ENCODE results near the gene EID3. TPM values are rescaled to one million over a fixed set of nuclear protein-coding genes. Genes with fewer than 3 reads are reported as not detected.

Gene EID3
- total and polyA plus RNA-seq, 2 donors (not counting 1 experiment from before 2014, with no cell fraction given), result 6.4 to 9.4 TPM

- Histone ChIP-seq H3K36me3 (replicated peaks in 1 of 2; ENCODE audit: control extremely low read depth in 1 of 2, control insufficient read depth in 1 of 2, extremely low read depth in 1 of 2, insufficient read depth in 2 of 2, low read length in 1 of 2) (peaks cover 6 to 9% of the 10 kb centered on the region in 2 experiments), H2AFZ (ENCODE audit: insufficient read depth, low read depth, low read length, poor library complexity, severe bottlenecking) (no peak overlapping the region), H3K9ac (ENCODE audit: low read length) (no peak overlapping the region), H3K27me3 (replicated peaks in 1 of 4; ENCODE audit: control extremely low read depth in 1 of 4, control insufficient read depth in 3 of 4, insufficient read depth in 4 of 4, low read length in 3 of 4) (no peaks in the 10 kb centered on the region), H4K20me1 (ENCODE audit: control insufficient read depth, insufficient read depth, low read length, poor library complexity, severe bottlenecking) (no peaks in the 10 kb centered on the region), H3K27ac (ENCODE audit: low read length in 2 of 2) (no peak overlapping the region), H3K4me1 (ENCODE audit: control insufficient read depth in 2 of 2, insufficient read depth in 2 of 2, low read length in 2 of 2) (peaks cover 25 to 29% of the 10 kb centered on the region in 2 donors), H3K79me2 (ENCODE audit: control insufficient read depth, insufficient read depth, low read length) (peaks cover 58% of the 10 kb centered on the region), H3K4me2 (replicated peaks; ENCODE audit: low read depth, low read length, poor library complexity, severe bottlenecking) (no peak overlapping the region), H3K9me3 (ENCODE audit: control extremely low read depth in 1 of 3, control insufficient read depth in 2 of 3, insufficient read depth in 1 of 3, low read length in 2 of 3) (no peaks in the 10 kb centered on the region), H3K4me3 (ENCODE audit: control extremely low read depth in 1 of 5, extremely low read depth in 1 of 5, insufficient read depth in 1 of 5, low read depth in 2 of 5, low read length in 4 of 5) (no peak overlapping the region)
- H3K27ac Mint-ChIP-seq, result no peak overlapping the region
- DNase-seq, result no peak
- no peaks in the 10 kb centered on the region for H3K9me3 Mint-ChIP-seq (ENCODE audit: insufficient read depth)
- ChIA-PET CTCF (no interaction called here), POLR2A (no interaction called here)
- H3K27me3 Mint-ChIP-seq, result no peaks in the 10 kb centered on the region
- ATAC-seq (ENCODE audit: low read depth), result no peak
- intact Hi-C loops (cut with micrococcal nuclease), result no loop called here
- no CpG with 5 or more reads among the region's 5 CpGs for WGBS (ENCODE audit: insufficient coverage)
- H3K4me3 Mint-ChIP-seq, result no peak overlapping the region
- TF ChIP-seq CTCF (IDR thresholded peaks at IDR 0.05) (no peak), EZH2 (IDR thresholded peaks at IDR 0.05; ENCODE audit: borderline replicate concordance, insufficient read depth, low read depth, low read length, poor library complexity, severe bottlenecking) (no peak)
- peaks cover 39% of the 10 kb centered on the region for H3K4me1 Mint-ChIP-seq
Observed at GRCh38 chr12:104290855-104291254, 12.7 kb upstream of the EID3 start.

GRCh38 chr12:104291867-104292524, 11.5 kb upstream of the EID3 start:
- peaks cover 68% of the 10 kb centered on the region for H3K79me2 ChIP-seq (ENCODE audit: control insufficient read depth, insufficient read depth, low read length)
- H3K36me3 ChIP-seq (replicated peaks in 1 of 2; ENCODE audit: control extremely low read depth in 1 of 2, control insufficient read depth in 1 of 2, extremely low read depth in 1 of 2, insufficient read depth in 2 of 2, low read length in 1 of 2), result peaks cover 9% of the 10 kb centered on the region in 2 experiments
- Mint-ChIP-seq H3K4me1 (peaks cover 29% of the 10 kb centered on the region), H3K9me3 (ENCODE audit: insufficient read depth) (no peaks in the 10 kb centered on the region), H3K4me3 (no peak overlapping the region), H3K27ac (no peak overlapping the region), H3K27me3 (no peaks in the 10 kb centered on the region)
- H2AFZ ChIP-seq (ENCODE audit: insufficient read depth, low read depth, low read length, poor library complexity, severe bottlenecking), result no peak overlapping the region
- H3K4me3 ChIP-seq (ENCODE audit: control extremely low read depth in 1 of 5, extremely low read depth in 1 of 5, insufficient read depth in 1 of 5, low read depth in 2 of 5, low read length in 4 of 5), result no peak overlapping the region
- no peak overlapping the region for H3K4me2 ChIP-seq (replicated peaks; ENCODE audit: low read depth, low read length, poor library complexity, severe bottlenecking)
- ATAC-seq (ENCODE audit: low read depth) (no peak), DNase-seq (no peak)
- no peak overlapping the region for H3K27ac ChIP-seq (ENCODE audit: low read length in 2 of 2)
- CTCF ChIA-PET, result interaction anchor here (0.7 kb wide), 1 partner anchor 151 kb away, joined by 3 read pairs; no protein-coding TSS in a partner anchor
- no peaks in the 10 kb centered on the region for H3K27me3 ChIP-seq (replicated peaks in 1 of 4; ENCODE audit: control extremely low read depth in 1 of 4, control insufficient read depth in 3 of 4, insufficient read depth in 4 of 4, low read length in 3 of 4)
- no peak overlapping the region for H3K9ac ChIP-seq (ENCODE audit: low read length)
- POLR2A ChIA-PET, result no interaction called here
- intact Hi-C loops (cut with micrococcal nuclease), result no loop called here
- no peaks in the 10 kb centered on the region for H3K9me3 ChIP-seq (ENCODE audit: control extremely low read depth in 1 of 3, control insufficient read depth in 2 of 3, insufficient read depth in 1 of 3, low read length in 2 of 3)
- H4K20me1 ChIP-seq (ENCODE audit: control insufficient read depth, insufficient read depth, low read length, poor library complexity, severe bottlenecking), result no peaks in the 10 kb centered on the region
- peaks cover 19 to 20% of the 10 kb centered on the region in 2 donors for H3K4me1 ChIP-seq (ENCODE audit: control insufficient read depth in 2 of 2, insufficient read depth in 2 of 2, low read length in 2 of 2)
- no peak for TF ChIP-seq CTCF (IDR thresholded peaks at IDR 0.05)
- TF ChIP-seq EZH2 (IDR thresholded peaks at IDR 0.05; ENCODE audit: borderline replicate concordance, insufficient read depth, low read depth, low read length, poor library complexity, severe bottlenecking), result no peak
- 100% methylated on average over 3 of the region's 5 CpGs for WGBS (ENCODE audit: insufficient coverage)

All from B cell (primary cell).